ENCODE data around the gene UGP2.

DNA sequence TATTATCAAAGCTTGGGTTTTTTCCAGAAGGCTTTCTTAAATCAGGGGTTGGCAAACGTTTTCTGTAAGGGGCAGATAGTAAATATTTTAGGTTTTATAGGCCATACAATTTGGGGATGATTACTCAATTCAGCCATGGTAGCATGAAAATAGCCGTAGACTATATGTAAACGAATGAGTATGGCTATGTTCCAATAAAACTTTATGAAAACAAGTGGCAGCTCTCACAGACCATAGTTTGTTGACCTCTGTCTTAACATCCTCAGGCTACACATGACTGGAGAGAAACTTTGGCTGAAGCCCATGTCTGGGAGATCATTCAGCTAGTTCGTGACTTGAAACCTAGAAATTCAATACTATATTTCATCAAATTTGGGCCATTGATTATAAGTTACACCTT is 30.2 kb downstream of the UGP2 start:
- TF ChIP-seq POLR2A (IDR thresholded peaks at IDR 0.05; ENCODE audit: low read depth, low read length) (no peak), RAD21 (IDR thresholded peaks at IDR 0.05; ENCODE audit: low read length) (no peak), CEBPB (IDR thresholded peaks at IDR 0.05; ENCODE audit: low read depth, low read length) (no peak), FOS (IDR thresholded peaks at IDR 0.05; ENCODE audit: low read depth, low read length) (no peak), RCOR1 (IDR thresholded peaks at IDR 0.05; ENCODE audit: insufficient replicate concordance, low read length) (no peak), BHLHE40 (IDR thresholded peaks at IDR 0.05; ENCODE audit: low read depth, low read length) (no peak), NFE2L2 (IDR thresholded peaks at IDR 0.05; ENCODE audit: low read depth, low read length) (no peak), CHD1 (IDR thresholded peaks at IDR 0.05; ENCODE audit: low read depth, low read length) (no peak), RFX5 (IDR thresholded peaks at IDR 0.05; ENCODE audit: low read depth, low read length) (no peak), MAZ (IDR thresholded peaks at IDR 0.05; ENCODE audit: borderline replicate concordance, low read depth, low read length) (no peak)
- TF ChIP-seq, protein P1, sequence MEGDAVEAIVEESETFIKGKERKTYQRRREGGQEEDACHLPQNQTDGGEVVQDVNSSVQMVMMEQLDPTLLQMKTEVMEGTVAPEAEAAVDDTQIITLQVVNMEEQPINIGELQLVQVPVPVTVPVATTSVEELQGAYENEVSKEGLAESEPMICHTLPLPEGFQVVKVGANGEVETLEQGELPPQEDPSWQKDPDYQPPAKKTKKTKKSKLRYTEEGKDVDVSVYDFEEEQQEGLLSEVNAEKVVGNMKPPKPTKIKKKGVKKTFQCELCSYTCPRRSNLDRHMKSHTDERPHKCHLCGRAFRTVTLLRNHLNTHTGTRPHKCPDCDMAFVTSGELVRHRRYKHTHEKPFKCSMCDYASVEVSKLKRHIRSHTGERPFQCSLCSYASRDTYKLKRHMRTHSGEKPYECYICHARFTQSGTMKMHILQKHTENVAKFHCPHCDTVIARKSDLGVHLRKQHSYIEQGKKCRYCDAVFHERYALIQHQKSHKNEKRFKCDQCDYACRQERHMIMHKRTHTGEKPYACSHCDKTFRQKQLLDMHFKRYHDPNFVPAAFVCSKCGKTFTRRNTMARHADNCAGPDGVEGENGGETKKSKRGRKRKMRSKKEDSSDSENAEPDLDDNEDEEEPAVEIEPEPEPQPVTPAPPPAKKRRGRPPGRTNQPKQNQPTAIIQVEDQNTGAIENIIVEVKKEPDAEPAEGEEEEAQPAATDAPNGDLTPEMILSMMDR (conservative IDR thresholded peaks at IDR 0.05; ENCODE audit: low read depth, low read length), result no peak
- TF ChIP-seq, protein P2, sequence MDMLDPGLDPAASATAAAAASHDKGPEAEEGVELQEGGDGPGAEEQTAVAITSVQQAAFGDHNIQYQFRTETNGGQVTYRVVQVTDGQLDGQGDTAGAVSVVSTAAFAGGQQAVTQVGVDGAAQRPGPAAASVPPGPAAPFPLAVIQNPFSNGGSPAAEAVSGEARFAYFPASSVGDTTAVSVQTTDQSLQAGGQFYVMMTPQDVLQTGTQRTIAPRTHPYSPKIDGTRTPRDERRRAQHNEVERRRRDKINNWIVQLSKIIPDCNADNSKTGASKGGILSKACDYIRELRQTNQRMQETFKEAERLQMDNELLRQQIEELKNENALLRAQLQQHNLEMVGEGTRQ (IDR thresholded peaks at IDR 0.05; ENCODE audit: low read depth, low read length), result no peak
